Measurements from ENCODE around the gene NBR1.
"Not testable (repeated sequence)": the region's sequence is repeated elsewhere in the genome, so short reads cannot be mapped to it uniquely, and the experiment has no call there.

Gene NBR1

GRCh38 chr17:43216369-43216761 lies 45.4 kb downstream of the NBR1 start:
- DNase-seq: no peak

GRCh38 chr17:43216762-43217613 lies 46.0 kb downstream of the NBR1 start:
- no peak for DNase-seq

- no peak for DNase-seq
Observed at GRCh38 chr17:43217614-43218087, 46.6 kb downstream of the NBR1 start.

GRCh38 chr17:43219001-43219400 lies 48.0 kb downstream of the NBR1 start:
- no peak for DNase-seq

- no peak for DNase-seq
Observed at GRCh38 chr17:43219746-43220380, 48.8 kb downstream of the NBR1 start.

GRCh38 chr17:43220511-43221125 lies 49.6 kb downstream of the NBR1 start:
- DNase-seq: no peak

- no peak for DNase-seq
Observed at GRCh38 chr17:43224146-43224705, 53.2 kb downstream of the NBR1 start.

GRCh38 chr17:43226393-43226792 lies 55.4 kb downstream of the NBR1 start:
- no peak for DNase-seq

- DNase-seq: not testable (repeated sequence)
Observed at GRCh38 chr17:43228020-43228782, 57.2 kb downstream of the NBR1 start, which contains the start of gene CCDC200. TSS of gene CCDC200 (minus strand) at chr17:43228623. CDS start at chr17:43228554, 69 bp downstream.

GRCh38 chr17:43231205-43232020 lies 60.4 kb downstream of the NBR1 start:
- DNase-seq: not testable (repeated sequence)

- not testable (repeated sequence) for DNase-seq
Observed at GRCh38 chr17:43232021-43232699, 61.1 kb downstream of the NBR1 start.

GRCh38 chr17:43233263-43233662 lies 62.2 kb downstream of the NBR1 start:
- DNase-seq: not testable (repeated sequence)

- not testable (repeated sequence) for DNase-seq
Observed at GRCh38 chr17:43233877-43234276, 62.9 kb downstream of the NBR1 start, which contains the start of gene RNU2-1. TSS of gene RNU2-1 (minus strand) at chr17:43233977.

GRCh38 chr17:43239597-43239996 lies 68.6 kb downstream of the NBR1 start:
- DNase-seq: not testable (repeated sequence)

- not testable (repeated sequence) for DNase-seq
Observed at GRCh38 chr17:43240596-43241352, 69.8 kb downstream of the NBR1 start.

GRCh38 chr17:43246456-43246855 lies 75.4 kb downstream of the NBR1 start:
- DNase-seq: not testable (repeated sequence)

All from fibroblast of skin of scalp (primary cell).